Effector CD4-positive, alpha-beta T cell (primary cell): ENCODE results near the gene RASAL2.

Experiments
- DNase-seq: peaks from one replicate; pipeline ENCODE4 v3.0.0-alpha.2; 2020

RASAL2 gene

GRCh38 chr1:178407655-178408054, 313.8 kb downstream of the RASAL2 start:
- no peak for DNase-seq

DNA sequence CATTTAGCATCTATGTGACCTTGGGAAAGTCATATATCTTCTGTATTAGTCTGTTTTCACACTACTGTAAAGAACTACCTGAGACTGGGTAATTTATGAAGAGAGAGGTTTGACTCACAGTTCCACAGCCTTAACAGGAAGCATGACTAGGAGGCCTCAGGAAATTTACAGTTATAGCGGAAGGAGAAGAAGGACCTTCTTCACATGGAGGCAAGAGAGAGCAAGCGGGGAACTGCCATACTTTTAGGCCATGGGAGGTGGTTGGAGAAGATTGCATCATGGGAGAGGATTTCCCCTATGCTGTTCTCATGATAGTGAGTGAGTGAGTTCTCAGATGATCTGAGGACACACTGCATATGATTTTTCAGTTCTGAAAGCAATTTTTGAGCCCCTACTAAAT, 315.0 kb downstream of the RASAL2 start:
- DNase-seq, result no peak

DNA sequence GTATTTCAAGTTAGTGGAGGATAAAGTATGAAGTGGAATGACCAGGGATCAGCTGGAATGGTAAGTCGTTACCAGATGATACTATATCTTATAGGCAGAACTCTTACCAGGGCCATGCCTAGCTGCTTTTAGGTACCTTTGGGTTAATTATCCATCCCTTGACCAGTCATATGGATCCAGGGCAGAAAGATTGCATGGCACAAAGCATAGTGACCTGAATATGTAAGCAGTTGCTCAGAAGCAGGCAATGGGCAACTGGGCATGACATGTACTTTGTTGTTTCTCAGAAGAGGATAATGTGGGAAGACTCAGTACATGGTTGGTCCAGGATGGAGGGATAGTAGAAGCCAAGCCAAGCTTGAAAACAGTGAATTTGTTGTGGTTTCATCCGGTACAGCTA, 315.6 kb downstream of the RASAL2 start:
- DNase-seq, result no peak

DNA sequence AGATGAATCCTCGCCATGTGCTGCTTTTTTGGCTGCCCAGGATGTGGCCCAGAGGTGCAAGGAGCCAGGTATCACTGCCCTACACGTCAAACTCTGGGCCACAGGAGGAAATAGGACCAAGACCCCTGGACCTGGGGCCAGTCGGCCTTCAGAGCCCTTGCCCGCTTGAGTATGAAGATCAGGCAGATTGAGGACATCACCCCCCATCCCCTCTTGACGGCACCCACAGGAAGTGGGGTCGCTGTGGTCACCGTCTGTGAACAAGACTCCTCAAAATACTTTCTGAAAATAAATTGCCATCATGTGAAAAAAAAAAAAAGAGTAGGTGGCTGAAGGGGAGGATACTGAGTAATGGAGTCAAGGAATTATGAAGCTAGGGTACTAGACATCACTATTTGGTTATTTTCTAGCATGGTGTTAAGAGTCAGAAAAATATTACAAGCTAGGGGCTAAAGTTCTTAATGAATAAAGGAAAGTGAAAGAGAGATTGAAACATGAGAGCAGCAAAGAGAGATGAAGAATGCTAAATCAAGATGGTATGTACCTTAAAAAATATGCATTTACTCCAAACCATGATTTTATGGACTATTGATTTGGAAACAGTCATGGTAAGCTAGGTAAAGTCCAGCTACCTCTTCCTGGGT, 318.0 kb downstream of the RASAL2 start:
- DNase-seq, result no peak

- DNase-seq, result no peak
Measured at GRCh38 chr1:178412400-178412770, 318.5 kb downstream of the RASAL2 start.

DNA sequence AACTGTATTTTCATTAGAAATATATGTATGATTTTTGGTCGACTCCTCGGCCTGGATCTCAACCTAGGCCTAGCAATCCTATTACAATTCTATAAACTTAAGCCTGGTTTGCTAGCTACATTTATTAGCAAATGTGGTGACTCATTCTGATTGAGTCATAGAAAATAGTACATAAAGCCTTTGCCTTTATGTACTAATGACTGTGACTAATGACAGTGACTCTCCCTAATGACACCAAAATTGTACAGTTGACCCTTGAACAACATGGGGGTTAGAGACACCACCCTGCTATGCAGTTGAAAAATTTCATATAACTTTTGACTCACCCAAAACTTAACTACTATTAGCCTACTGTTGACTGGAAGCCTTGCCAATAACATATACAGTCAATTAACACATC, 324.0 kb downstream of the RASAL2 start:
- no peak for DNase-seq

- DNase-seq, result no peak
Measured at GRCh38 chr1:178418284-178418955, 324.5 kb downstream of the RASAL2 start.

DNA sequence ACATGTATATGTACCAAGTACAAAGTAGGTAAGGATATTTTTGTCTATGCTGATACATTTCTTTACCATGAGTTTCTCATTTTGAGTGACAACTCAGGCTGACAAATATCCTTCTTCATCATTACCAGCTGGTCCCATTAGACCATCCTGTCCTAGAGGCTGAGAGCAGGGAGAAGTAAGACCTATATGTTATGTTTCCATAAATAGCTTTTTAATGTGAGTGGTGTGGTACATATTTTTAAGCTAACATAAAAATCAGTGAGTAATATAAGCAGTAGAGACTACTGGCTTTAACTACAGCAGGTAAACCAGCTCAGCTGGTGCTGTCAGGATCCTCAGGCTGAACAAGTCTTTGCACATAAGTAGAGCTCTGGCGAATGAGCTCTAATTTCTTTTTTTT, 340.5 kb downstream of the RASAL2 start:
- DNase-seq, result no peak

DNA sequence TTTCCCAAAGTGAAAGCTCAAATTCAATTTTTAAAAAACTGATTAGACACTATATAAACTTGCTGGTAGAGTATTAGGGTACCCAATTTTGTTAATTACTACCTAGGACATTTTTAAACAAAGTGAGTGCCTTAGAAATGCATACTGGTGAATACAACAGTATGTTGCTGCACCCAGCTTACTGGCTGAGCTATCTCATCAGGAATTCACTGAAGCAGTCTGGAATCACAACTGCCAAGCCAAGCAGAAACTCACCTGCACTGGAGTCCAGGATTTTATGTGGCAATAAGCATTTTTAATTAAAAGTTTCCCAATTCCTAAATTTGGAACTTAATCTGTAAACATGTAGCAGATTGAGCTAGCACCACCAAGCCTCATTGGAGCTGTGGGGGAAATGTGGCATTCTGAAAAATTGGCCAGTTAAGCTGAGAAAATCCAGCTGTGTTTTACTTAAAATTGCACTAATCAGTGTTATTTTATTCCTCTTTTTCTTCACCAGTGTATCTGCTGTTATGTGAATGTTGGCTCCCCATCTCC, 341.1 kb downstream of the RASAL2 start:
- DNase-seq, result no peak

DNA sequence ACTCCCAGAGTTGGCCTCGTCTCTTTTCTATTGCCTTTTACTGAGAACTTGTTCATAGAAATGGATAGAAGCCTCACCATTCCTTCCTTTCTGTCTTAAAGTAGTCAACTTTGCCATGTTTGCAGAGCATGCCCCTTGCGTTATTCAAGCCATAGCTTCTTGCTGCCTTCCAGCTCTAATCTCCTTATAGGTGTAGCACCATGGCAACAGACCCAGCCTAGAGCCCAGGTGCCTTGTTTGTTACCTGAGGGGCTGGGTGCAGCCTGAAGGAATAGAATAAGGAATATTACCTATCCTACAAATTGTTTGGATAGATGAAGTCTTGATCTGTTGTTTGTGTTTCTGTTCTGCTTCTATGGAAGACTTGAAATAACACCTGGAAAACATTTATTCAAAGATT, 343.0 kb downstream of the RASAL2 start:
- DNase-seq, result no peak

DNA sequence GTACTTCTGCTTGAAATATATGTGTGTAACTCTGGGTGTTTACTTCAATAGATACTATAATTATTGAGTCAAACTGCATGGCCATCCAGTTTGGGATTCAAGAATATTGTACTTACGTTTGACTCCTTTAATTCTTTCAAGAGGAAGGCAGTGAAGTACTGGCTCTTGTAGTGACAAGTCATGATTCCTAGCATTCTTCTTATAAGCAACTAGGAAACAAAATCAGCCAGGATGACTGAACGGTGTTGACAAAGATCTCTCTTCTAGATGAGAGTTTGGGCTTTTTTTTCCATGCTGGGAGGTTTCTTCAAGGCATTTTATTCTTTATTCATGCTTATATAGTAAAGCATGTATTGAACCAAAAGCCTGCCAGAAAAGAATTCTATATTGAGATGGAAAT, 344.5 kb downstream of the RASAL2 start:
- no peak for DNase-seq

GRCh38 chr1:178442925-178443324, 349.0 kb downstream of the RASAL2 start:
- DNase-seq, result no peak

- no peak for DNase-seq
Measured at GRCh38 chr1:178450871-178451270, 357.0 kb downstream of the RASAL2 start.

GRCh38 chr1:178451529-178451928, 357.6 kb downstream of the RASAL2 start:
- no peak for DNase-seq

- DNase-seq, result no peak
Measured at GRCh38 chr1:178452013-178452412, 358.1 kb downstream of the RASAL2 start.

- no peak for DNase-seq
Measured at GRCh38 chr1:178456472-178456871, 362.6 kb downstream of the RASAL2 start.

- DNase-seq, result no peak
Measured at GRCh38 chr1:178457651-178458050, 363.7 kb downstream of the RASAL2 start.

GRCh38 chr1:178458203-178458602, 364.3 kb downstream of the RASAL2 start:
- DNase-seq, result no peak

DNA sequence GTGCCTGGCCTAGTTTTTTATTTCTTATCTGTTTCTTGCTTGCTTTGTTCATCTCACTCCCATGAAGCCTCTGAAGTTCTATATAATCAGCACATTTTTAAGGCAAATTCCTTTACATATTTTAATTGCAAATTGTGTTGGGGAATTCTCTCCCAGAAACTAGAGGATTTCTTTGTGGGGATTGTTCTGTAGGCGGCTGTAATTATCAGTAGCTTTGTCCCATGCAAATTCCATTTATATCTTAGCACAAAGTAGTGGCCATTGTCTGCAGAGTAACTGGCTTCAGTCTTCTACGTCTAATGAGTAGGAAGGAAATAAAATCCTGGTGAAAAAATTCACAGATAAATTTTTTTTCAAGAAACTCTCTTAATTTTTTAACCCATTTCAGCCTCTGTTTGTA, 367.2 kb downstream of the RASAL2 start:
- no peak for DNase-seq

DNA sequence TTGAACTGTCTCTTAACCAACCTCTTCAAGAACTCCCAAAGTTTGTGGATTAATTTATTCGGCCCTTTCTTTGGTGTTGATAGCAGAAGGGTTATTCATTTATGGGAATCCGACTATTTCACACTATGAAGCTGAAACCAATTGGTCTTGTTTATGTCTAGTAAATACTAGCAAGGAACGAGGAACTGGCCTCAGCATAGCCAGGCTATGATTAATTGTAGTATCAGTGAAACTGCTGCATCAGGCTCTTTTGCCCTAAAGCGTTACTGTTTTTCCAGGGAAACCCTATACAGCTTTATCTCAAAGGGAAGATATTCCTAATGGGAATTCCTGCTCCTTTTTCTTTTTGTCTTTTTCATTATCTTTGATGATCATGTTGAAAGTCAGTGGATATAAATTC, 367.8 kb downstream of the RASAL2 start:
- no peak for DNase-seq

GRCh38 chr1:178464141-178464540, 370.2 kb downstream of the RASAL2 start:
- DNase-seq, result no peak

DNA sequence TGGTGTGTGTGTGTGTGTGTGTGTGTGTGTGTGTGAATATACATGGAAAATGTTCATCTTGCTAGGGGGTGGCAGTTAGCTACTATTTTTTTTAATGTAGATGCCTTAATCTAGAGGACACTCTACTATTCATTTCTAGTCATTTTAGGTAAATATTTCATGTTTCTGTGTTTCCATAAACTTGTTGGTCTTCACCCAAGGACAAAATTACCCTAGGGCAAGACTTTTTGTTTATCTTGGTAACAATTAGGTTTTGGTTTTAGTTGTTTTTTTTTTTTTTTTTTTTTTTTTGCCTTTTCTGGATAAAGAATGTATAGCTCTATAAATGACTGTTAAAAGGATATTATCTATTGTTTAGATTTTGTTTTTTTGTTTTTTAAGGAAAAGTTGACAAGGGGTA, 370.7 kb downstream of the RASAL2 start:
- DNase-seq, result no peak

DNA sequence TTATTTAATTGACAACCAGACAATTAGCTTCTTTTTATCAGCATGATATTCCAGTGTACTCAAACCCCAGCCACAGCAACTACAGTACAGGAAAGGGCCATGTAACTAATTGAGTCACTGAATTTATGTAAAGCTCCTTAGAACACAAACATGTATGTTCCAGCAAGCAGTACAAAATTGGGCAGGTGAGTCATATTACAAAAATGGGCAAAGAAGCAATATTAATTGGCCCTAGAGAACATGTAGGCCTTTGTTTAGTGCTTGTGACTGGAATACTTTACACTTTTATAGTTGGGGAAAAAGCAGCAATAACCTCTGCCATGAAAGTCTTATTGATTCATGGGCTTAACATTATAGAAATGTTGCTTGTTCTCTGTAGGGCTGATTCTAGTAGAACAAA, 371.1 kb downstream of the RASAL2 start:
- DNase-seq, result no peak

DNA sequence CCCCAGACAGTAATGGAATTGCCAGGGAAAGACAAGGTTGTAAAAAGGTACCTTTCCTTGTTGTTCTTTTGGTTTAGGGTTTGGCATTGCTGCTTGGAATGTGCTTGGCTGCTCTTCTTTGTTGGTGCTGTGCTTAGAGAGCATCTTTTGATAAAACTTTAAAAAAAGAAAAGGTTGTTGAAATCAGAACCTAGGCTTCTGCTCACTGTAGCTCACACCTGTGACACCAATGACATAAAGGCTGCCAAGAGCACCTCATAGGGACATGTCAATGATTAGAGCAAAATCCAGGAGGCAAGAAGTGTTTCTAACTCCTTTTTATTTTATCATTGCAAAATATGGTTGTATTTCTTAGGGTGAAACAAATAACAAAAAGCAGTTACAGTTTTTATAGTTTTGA, 373.9 kb downstream of the RASAL2 start:
- DNase-seq, result no peak
